NCI-H146 (cell line): Measurements from ENCODE around the gene DHCR24.
"Not testable (repeated sequence)": the region's sequence is repeated elsewhere in the genome, so short reads cannot be mapped to it uniquely, and the experiment has no call there.

ENCODE experiments used
- DNase-seq: peaks from one replicate; lab custom pipeline; 2025; lab: John Stamatoyannopoulos, UW

The DHCR24 gene

DNA sequence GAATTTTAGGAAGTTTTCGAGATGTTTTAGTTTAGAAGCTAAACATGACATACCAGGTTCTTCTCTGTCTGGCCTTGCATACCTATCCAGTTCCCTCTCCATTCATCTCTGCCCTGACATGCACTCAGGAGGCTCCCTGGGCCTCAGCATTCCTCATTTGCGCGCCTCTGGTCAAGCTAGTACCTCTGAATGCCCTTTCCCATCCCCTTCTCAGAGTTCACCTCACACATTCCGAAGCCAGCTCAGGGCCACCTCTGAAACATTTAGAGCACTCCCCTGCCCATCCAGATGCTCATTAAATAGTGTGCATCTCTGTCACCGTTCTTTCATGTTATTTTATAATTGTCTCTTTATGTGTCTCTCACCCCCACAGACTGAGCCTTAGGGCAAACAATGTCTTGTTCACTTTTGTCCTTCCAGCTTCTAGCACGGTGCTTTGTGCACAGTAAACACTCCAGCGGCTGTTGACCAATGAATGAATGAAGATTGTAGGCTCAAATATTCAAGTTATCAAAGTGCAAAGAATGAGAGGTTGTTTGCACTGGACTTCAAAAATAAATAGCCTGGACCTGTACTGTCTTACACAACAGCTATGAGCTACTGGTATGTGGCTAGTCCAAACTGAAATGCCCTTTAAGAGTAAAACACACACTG, 1.2 kb upstream of the DHCR24 start:
- peak; percentile 67 for DNase-seq

DNA sequence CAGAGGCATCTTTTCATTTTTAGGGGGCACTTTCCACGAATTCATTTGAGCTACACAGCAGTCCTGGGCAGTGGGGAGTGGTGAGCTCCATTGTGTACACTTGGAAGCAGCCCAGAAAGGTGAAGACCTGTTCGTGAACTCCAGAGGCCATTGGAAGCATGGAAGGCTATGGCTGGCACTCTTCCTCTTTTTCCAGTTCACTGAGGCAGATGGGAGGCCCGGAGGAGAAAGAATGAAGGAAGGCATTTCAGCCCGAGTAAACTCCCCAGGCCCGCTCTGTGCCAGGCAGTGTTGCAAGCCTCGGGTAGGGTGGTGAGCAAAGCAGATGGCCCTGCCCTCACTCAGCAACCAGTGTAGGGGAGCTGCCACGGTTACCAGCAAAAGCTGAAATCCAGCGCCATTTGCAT, 673 bp upstream of the DHCR24 start:
- DNase-seq: peak; percentile 60

DNA sequence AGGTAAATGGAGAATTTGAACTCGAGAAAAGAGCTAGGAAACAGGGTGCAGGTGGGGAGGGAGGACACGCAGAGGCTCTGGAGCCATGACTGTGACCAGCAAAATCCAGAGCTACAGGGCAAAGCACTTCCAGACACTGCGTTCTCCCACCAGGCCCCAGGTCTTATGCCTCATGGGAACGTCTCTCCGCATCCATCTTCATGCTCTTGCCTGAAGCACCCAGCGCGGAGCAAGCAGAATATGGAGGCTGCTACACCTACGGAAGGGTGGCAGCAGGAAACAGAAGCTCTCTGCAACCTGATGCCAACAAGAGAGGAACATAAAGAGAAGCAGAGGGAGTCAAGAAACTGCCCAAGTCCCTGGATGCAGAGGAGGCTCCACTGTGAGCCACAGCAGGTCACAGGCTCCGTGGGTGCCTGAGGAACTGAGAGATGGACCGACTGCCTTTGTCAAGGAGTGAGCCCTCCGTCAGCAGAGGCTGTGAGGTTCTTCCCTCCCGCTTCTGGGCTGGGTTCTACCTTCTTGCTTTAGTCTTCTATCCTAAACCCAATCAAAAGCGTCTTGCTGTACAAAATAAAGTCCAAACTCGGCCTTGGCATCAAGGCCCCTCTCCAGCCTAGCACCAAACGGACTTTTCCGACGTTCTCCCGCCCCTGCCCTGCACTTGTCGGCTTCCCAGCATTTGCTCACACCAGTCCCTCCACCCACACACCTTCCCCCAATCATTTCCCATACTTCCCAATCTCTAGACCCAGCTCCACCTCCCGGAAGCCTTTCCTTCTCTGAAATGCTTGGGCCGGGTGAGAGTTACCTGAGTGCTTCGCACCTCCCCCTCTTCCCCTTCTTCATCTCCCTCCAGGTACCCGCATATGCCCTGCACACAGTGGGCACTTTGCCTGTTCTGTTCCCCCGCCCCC, 930 bp downstream of the DHCR24 start:
- DNase-seq: peak; percentile 68

DNA sequence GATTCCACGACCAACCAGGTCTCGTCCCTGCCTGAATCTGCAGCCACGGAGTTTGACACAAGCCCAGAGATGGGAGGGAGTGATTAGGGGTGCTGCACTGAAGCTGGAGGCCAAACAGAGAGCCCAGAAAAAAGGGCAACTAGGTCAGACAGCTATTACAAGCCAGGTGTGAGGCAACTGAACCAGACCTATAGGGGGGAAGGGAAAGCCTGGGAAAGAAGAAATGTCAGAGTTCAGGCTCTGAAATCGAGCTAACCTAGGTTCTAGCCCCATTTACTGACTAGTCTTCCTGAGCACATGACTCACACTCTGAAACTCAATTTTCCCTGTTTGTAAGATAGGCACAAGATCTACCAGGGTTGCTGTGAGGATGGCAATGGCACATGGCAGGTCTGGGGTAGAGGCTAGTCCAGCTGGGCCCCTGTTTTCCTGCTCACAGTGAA, 1.7 kb downstream of the DHCR24 start:
- DNase-seq: no peak

DNA sequence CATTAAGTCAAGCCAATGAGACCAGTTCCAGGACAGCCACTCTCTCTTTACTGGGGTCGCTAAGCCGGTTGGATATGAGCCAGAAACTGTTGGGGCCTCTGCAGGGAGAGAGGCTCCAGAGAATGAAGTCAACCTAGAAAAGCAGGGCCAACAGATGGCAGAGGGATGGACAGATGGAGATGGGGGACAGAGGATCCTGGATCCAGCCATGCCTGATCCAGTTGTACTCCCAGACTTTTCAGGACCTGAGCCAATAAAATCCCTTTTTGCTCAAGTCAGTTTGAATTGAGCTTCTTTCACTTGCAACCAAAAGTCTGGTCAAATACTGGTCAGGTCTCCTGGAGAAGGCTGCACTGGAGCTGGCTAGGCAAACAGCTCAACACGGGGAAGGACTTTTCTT, 2.2 kb downstream of the DHCR24 start:
- peak; percentile 7 for DNase-seq

DNA sequence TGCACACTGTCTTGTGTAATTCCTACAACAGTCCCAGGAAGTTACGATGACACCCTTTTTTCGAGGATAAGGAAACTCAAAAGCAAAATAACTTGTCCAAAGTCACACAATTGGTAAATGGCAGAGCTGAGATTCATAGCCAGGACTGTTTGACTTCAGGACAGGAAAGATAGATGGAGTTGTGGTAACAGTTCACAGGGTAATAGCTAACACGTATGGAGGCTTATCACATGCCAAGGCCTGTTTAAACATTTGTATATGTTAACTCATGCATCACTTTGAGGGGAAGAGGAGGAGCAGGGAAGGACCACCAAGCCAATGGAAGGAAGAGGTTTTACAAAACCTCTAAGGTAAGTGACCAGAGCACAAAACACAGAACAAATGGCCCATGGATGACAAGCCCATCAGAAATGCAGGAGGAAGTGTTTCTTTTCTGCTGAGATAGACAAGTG, 2.8 kb downstream of the DHCR24 start:
- no peak for DNase-seq

DNA sequence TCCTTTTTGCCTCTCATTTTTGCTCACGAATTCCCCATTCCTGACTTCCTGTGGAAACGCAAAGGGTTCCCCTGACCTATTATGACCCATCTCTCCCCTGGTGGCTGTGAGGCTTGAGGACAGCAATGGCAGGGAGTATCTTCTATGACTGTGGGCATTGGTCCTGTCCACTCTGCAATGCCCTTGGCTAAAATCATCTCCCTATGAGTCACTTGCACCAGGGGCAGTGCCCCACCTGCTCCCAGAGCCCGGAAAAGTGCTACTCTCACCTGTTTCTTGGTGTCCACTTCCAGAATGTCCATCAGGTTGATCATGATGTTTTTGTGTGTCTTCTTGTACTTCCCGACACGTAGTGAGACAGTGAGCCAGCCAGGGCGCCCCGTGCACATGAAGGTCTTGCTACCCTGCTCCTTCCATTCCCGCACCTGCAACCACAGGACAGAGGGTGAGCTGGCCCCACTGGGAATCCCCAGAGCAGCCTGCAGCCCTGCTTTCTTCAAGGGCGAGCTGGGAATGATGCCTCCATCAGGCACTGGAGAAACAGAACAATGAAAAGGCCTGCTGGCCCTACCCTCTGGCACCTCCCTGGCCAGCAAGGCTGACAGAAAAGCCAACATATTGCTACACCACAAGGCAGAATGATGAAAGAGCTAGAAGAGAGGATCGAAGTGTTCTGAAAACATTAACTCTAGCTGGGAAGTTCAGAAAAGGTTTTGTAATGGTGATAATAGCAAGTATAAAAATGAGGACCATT, 3.5 kb downstream of the DHCR24 start:
- no peak for DNase-seq

DNA sequence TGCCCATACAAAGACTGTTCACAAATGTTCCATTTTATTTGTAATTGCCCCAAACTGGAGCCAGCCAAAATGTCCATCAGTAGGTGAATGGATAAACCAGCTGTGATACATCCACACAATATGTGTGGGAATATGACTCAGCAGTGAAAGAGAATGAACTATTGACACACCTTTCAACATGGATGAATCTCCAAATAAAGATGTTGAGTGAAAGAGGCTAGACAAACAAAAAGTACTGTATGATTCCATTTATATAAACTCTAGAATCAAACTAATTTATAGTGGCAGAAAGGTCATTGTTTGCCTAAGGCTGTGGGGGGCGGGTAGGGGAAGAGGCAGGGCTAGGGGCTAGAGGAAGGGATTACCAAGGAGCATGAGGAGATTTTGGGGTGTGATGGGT, 4.5 kb downstream of the DHCR24 start:
- peak; percentile 76 for DNase-seq

DNA sequence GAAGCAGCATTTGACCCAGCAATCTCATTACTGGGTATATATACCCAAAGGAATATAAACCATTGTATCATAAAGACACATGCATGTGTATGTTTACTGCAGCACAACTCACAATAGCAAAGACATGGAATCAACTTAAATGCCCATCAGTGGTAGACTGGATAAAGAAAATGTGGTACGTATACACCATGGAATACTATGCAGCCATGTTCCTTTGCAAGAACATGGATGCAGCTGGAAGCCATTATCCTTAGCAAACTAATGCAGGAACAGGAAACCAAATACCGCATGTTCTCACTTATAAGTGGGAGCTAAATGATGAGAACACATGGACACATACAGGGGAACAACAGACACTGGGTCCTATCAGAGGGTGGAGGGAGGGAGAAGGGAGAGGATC, 5.4 kb downstream of the DHCR24 start:
- DNase-seq: not testable (repeated sequence)

DNA sequence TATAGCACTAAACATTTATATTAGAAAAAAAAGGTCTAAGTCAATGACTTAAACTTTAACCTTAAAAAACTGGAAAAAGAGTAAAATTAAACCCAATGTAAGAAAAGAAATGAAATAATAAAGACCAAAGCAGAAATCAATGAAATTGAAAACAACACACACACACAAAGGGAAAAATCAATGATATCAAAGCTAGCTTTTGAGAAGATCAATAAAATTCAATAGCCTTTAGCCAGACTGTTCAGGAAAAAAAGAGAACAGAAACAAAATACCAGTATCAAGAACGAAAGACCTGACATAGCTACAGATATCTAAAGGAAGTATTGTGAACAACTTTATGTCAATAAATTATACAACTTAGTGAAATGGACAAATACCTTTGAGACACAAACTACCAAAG, 7.1 kb downstream of the DHCR24 start:
- no peak for DNase-seq

DNA sequence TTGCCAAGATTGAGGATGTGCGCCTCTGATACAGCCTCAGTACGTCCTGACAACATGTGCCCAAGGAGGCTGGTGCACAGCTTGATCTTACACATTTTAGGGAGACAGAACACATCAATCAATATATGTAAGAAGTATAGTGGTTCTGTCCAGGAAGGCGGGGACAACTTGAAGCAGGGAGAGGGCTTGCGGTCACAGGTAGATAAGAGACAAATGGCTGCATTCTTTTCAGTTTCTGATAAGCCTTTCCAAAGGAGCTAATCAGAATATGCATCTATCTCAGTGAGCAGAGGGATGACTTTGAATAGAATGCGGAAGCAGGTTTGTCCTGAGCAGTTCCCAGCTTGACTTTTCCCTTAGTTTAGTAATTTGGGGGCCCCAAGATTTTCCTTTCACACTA, 10.2 kb downstream of the DHCR24 start:
- DNase-seq: no peak

DNA sequence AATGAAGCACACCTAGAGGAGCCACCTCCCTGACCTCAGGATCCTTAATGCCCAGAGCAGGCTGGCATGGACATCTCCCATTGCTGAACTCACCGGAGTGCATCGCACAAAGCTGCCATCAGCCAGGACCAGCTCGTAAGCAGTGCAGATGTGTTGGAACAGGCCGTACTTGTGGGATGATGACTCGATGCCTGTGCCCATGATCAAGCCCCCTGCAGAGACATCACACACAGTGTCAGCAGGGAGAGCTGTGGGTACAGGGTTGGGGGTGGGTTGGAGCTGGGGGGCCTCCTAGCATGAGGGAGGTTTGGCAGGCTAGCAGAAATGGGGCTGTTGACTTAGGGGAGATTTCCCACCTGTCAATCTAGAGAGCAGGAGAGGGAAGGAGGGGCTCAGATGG, 12.0 kb downstream of the DHCR24 start:
- DNase-seq: no peak

DNA sequence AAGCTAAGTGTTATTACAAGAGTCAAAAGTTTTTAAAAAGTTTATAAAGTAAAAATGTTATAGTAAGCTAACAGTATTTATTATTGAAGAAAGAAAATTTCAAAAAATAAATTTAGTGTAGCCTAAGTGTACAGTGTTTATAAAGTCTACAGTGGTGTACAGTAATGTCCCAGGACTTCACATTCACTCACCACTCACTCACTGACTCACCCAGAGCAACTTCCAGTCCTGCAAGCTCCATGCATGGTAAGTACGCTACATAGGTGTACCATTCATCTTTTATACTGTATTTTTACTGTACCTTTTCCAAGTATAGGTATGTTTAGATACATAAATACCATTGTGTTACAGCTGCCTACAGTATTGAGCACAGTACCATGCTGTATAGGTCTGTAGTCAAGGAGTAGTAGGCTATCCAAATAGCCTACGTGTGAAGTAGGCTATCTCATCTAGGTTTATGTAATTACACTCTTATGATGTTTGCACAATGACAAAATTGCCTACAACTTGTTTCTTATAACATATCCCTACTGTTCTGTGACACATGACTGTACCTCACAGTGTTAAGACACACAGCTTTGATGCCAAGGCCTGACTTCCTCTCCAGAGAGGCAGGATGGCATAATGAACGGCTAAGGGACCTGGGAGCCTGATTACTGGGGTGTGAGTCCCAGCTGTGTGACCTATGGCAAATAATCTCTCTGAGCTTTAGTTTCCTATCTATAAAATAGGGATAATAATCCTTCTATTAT, 12.7 kb downstream of the DHCR24 start:
- no peak for DNase-seq

DNA sequence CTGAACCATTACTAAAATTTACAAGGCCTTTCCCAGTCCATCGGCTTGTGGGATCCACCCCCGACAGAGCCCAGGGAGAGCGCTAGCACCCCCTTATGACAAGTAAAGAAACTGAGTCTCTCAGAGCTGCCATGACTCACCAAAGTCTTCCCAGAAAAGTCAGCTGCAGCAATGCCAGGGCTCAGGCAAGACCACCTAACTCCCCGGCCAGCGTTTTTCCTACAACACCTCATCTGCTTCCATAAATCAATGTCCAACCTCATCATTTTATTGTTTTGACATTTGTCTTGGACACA, 15.0 kb downstream of the DHCR24 start:
- no peak for DNase-seq

DNA sequence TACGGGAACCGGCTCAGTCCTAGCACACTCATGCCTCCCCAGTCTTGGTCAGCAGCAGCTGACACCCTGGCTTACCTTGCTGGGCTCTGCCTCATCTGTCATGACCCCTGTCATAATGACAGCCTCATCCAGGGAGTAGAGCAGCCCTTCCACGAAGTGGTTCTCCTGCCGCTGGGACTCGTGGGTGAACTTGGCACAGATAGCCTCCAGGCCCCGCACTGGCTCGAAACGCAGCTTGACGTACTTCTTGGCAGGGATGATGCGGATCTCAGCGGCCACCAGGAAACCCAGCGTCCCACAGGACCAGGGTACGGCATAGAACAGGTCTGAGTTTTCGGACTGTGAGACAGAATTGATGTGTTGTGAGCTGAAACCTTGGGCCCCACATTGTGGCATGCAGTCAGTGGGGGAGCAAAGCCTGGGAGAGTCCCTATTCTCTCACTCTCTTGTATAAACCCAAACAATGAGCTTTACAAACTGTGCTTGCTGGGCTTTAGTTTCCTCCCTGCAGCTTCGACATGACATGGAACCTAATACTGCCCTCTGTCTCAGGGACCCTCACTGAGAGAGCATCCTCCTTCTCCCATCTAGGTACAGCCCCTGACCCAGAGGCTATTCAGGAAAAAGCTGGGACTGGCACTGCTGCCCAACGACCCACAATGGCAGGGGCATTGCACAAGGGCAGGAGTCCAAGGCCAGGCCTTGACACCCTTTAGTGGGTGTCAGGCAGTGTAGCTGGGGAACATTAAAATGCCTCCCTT, 15.5 kb downstream of the DHCR24 start:
- no peak for DNase-seq

DNA sequence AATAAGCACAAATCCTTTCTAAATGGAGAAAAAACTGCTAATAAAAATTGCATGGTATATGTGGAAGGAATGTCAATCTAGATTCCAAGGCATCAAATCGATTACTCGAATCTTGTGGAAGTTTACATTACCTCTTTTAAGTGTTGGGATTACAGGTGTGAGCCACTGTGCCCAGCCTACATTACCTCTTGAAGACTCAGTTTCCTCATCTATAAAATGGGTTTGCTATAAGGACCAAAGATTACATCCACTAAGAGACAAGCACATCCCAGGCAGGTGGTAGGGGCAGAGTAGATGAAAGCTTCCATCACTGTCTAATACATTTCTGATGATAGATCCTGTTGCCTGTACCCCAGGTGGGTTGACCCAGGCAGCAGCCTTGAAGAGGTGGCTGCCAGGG, 16.1 kb downstream of the DHCR24 start:
- no peak for DNase-seq

DNA sequence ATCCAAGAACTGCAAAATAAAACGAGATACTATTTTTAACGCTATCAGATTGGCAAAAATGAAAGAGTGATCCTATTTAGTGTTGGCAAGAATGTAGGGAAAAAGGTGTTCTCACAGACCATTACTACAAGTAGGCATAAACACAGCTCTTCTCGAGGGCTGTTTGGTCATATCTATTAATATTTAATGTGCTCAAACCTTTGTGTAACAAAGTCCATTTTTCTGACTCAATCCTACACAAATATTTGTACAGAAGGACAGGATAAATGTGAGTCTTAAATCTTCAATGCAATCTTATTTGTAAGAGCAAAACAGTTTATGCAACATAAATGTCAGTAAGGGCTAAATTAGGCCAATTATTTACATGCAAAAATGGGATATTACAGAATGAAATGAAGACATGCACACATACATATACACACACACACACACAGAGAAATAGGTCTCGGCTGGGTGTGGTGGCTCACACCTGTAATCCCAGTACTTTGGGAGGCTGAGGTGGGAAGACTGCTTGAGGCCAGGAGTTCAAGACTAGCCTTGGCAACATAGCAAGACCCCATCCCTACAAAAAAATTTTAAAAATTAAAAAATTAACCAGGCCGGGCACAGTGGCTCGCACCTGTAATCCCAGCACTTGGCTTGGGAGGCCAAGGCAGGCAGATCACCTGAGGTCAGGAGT, 17.7 kb downstream of the DHCR24 start:
- no peak for DNase-seq

DNA sequence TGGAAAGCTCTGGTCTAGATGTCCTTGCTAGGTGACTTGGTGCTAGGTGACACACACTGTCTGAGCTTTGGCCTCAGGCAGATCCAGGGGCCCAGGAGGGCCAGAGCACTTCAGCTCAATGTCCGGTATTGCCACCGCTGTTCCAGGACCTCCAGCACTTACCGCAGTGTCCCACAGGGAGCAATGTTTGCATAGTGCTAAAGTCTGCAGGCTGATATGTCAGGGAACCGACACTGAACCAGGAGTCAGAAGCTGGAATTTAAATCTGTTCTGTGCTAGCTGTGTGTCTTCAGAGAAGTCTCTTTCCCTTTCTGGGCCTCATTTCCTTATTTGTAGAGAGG, 19.3 kb downstream of the DHCR24 start:
- DNase-seq: no peak

DNA sequence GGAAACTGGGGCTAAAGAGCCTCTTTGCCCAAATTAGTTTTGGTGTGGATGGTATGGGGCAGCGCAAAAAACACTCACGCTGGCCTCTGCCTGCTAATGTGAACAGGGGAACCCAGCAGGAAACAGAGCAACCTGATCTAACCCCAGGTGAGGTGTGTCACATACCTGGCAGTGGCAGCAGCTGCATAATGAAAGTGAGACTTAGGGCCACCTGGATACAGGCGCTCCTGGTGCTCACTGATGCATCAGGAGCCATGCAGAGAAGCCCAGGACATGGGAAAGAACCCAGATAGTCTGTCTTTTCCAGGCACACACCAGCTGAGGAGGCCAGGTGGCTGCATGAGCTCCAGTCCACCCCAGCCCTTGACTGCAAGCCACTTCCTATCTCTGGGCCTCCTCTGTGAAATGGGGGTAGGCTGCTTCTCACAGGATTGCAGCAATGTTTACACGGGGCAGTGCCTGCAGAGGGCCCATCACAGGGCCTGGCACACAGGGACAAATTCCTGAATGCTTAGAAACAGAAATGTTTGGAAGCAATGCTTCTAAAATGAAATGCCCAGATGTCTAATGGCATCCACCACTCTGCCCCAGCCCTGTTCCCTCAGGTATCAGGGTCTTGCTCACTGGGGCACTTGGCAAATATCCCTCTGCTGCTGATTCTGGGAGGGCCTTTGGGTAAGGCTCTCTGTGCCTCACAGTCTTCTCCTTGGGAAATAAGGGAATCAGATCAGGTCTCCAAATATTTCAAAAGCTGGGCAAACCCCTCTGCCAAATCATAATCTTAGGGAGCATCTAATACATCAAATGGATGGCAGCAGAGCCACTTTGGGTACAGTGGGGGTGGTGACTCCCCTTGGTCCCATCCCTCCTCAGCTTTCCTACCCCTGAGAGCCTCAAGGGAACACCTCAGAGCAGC, 19.9 kb downstream of the DHCR24 start:
- DNase-seq: peak; percentile 58
